MCF 10A (cell line): ENCODE data around the gene TCP11. TPM values are rescaled to one million over a fixed set of nuclear protein-coding genes. Genes with fewer than 3 reads are reported as not detected.

Experiments
- BruUV-seq: library from RNA; stranded (reverse); fragments of 400-500 nt; replicated peaks from 2 replicates; lab custom pipeline; 2021; lab: Mats Ljungman, UMichigan
- CTCF ChIA-PET: fragments of 300-600 bp; sonication (Branson Sonifier 250); formaldehyde crosslinking; extraction: SDS; loops from one replicate; lab custom pipeline; 2021; ENCODE audit warnings: antibody characterized with exemption, inconsistent platforms; lab: Yijun Ruan, JAX
- POLR2A ChIA-PET: fragments of 300-600, 350-650 bp; sonication (Branson Sonifier 250); formaldehyde crosslinking; extraction: SDS; loops from one replicate; lab custom pipeline; 2020; ENCODE audit warnings: antibody characterized with exemption, inconsistent platforms; lab: Yijun Ruan, JAX
- DNase-seq: peaks from one replicate; pipeline ENCODE4 v3.0.0-alpha.2; 2018; ENCODE audit not compliant: unreplicated experiment
- H3K27ac Mint-ChIP-seq: one replicate; pipeline ENCODE4 v1.8.0; 2022; ENCODE audit warnings: mild to moderate bottlenecking, low read depth, mixed read lengths; ENCODE audit not compliant: unreplicated experiment
- H3K27me3 Mint-ChIP-seq: one replicate; pipeline ENCODE4 v1.8.0; 2022; ENCODE audit warnings: mixed read lengths; ENCODE audit not compliant: insufficient read depth, unreplicated experiment
- H3K36me3 Mint-ChIP-seq: one replicate; pipeline ENCODE4 v1.8.0; 2022; ENCODE audit warnings: mild to moderate bottlenecking, moderate library complexity, mixed read lengths; ENCODE audit not compliant: insufficient read depth, unreplicated experiment
- H3K4me1 Mint-ChIP-seq: one replicate; pipeline ENCODE4 v1.8.0; 2022; ENCODE audit warnings: mixed read lengths; ENCODE audit not compliant: insufficient read depth, unreplicated experiment
- H3K4me3 Mint-ChIP-seq: one replicate; pipeline ENCODE4 v1.8.0; 2022; ENCODE audit warnings: mild to moderate bottlenecking, moderate library complexity, mixed read lengths; ENCODE audit not compliant: unreplicated experiment
- H3K9me3 Mint-ChIP-seq: one replicate; pipeline ENCODE4 v1.8.0; 2022; ENCODE audit warnings: mixed read lengths; ENCODE audit not compliant: unreplicated experiment
- intact Hi-C: fragments of 100-400 bp; cut with micrococcal nuclease; formaldehyde crosslinking; loops from 2 replicates; pipeline ENCODE4 v1.14.1; 2022
- total RNA-seq: library from RNA; stranded (reverse); gene quantifications from 2 replicates; pipeline ENCODE4 v1.2.3, GENCODE V29; 2022
- TF ChIP-seq, protein P1 (sequence below): fragments of 200-600 bp; IDR thresholded peaks from one replicate; pipeline ENCODE4 v1.8.0; 2022; ENCODE audit warnings: antibody characterized with exemption, mild to moderate bottlenecking; ENCODE audit not compliant: unreplicated experiment

TCP11 gene
- total RNA-seq, 1 experiment from 2014 or later, result not detected

DNA sequence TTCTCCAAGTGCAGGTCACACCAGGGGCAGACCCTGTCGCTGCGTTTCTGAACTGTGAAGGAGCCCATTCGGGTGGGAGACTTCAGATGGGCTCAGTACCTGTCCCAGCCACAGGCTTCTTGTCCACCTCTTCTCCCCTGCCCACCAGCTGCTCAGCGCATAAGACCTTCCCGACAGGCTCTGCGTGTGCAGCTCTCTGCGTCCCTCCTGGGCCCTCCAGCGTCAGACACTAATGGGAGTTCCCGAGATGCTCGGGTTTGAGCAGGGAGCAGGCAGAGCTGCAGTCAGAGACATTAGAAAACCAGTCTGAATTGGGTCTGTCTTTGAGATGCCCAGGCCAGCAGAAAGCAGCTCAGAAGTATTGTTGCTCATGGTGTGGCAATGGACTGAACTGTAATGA, 50.4 kb downstream of the TCP11 start:
- intact Hi-C loops, result no loop called here
- Mint-ChIP-seq H3K4me1 (peaks cover 4% of the 10 kb centered on the region), H3K27me3 (no peaks in the 10 kb centered on the region), H3K36me3 (peaks cover 18% of the 10 kb centered on the region), H3K9me3 (no peaks in the 10 kb centered on the region), H3K4me3 (no peak overlapping the region), H3K27ac (no peak overlapping the region)
- TF ChIP-seq, protein P1, sequence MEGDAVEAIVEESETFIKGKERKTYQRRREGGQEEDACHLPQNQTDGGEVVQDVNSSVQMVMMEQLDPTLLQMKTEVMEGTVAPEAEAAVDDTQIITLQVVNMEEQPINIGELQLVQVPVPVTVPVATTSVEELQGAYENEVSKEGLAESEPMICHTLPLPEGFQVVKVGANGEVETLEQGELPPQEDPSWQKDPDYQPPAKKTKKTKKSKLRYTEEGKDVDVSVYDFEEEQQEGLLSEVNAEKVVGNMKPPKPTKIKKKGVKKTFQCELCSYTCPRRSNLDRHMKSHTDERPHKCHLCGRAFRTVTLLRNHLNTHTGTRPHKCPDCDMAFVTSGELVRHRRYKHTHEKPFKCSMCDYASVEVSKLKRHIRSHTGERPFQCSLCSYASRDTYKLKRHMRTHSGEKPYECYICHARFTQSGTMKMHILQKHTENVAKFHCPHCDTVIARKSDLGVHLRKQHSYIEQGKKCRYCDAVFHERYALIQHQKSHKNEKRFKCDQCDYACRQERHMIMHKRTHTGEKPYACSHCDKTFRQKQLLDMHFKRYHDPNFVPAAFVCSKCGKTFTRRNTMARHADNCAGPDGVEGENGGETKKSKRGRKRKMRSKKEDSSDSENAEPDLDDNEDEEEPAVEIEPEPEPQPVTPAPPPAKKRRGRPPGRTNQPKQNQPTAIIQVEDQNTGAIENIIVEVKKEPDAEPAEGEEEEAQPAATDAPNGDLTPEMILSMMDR, result no peak
- ChIA-PET CTCF (interaction anchor here (0.6 to 2.4 kb wide), 2 partner anchors 49 to 151 kb away, joined by 3 to 9 read pairs; no protein-coding TSS in a partner anchor), POLR2A (interaction anchor here (0.7 kb wide), 1 partner anchor 1309 kb away, joined by 3 read pairs; no protein-coding TSS in a partner anchor)
- BruUV-seq, result no TSS peak
- DNase-seq, result no peak

- TF ChIP-seq, protein P1, result no peak
- no TSS peak for BruUV-seq
- DNase-seq, result no peak
- intact Hi-C loops, result no loop called here
- no peaks in the 10 kb centered on the region for H3K27me3 Mint-ChIP-seq
- peaks cover 4% of the 10 kb centered on the region for H3K4me1 Mint-ChIP-seq
- ChIA-PET POLR2A (no interaction called here), CTCF (interaction anchor here (0.6 kb wide), 1 partner anchor 152 kb away, joined by 3 read pairs; no protein-coding TSS in a partner anchor)
- no peak overlapping the region for H3K27ac Mint-ChIP-seq
- H3K4me3 Mint-ChIP-seq, result no peak overlapping the region
- H3K36me3 Mint-ChIP-seq, result peaks cover 23% of the 10 kb centered on the region
- H3K9me3 Mint-ChIP-seq, result no peaks in the 10 kb centered on the region
Observed at GRCh38 chr6:35089935-35090505, 51.1 kb downstream of the TCP11 start.

DNA sequence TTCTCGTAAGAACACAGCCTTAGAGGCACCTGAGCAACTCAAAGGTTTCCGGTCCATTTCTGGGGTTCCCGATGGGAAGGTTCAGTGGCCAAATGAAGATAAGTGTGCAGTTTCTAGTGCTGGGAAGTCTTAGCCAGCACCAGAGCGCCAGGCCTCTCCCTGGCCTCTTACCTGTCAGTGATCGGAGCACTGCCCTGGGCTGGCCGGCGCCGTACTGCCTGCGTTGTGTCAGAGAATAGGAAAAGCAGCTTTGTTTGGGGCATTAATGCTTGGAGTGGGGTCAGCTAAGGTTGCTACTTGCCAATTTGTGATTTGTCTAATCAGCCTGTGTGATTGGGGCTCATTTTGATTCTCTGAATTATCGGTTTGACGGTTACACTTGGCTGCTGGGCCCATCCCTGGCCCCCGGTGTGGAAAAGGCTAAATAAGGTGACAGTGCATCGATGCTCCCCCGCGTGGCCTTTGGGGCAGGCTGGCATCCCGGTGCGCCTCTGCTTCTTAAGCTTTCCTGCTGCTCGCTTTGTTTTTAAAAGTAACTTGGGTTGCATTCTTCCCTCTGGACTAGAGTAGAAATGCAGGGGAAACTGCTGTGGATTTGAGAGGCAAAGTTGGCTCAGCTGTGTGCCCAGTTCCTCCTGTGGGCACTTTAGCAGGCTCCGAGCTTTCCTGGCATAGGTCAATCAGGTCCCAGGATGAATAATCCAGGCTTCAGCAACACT, 51.8 kb downstream of the TCP11 start:
- CTCF ChIA-PET, result interaction anchor here (1.0 kb wide), 1 partner anchor 50 kb away, joined by 4 read pairs; no protein-coding TSS in a partner anchor
- Mint-ChIP-seq H3K27ac (no peak overlapping the region), H3K9me3 (no peaks in the 10 kb centered on the region), H3K4me1 (peaks cover 4% of the 10 kb centered on the region), H3K4me3 (no peak overlapping the region), H3K27me3 (no peaks in the 10 kb centered on the region), H3K36me3 (peaks cover 29% of the 10 kb centered on the region)
- no TSS peak for BruUV-seq
- no peak for DNase-seq
- intact Hi-C loops, result no loop called here
- POLR2A ChIA-PET, result interaction anchor here (0.6 kb wide), 1 partner anchor 621 kb away, joined by 3 read pairs; no protein-coding TSS in a partner anchor
- TF ChIP-seq, protein P1, result no peak
